Activated CD8-positive, alpha-beta memory T cell treated with anti-CD3 and anti-CD28 coated beads, Interleukin-2, amount 50 U/mL, for 4 hours (primary cell): ENCODE results near the gene CEP85.
"Not testable (repeated sequence)": the region's sequence is repeated elsewhere in the genome, so short reads cannot be mapped to it uniquely, and the experiment has no call there.

Experiments
- DNase-seq: peaks from one replicate; pipeline ENCODE4 v3.0.0-alpha.2; 2020

CEP85 gene

DNA sequence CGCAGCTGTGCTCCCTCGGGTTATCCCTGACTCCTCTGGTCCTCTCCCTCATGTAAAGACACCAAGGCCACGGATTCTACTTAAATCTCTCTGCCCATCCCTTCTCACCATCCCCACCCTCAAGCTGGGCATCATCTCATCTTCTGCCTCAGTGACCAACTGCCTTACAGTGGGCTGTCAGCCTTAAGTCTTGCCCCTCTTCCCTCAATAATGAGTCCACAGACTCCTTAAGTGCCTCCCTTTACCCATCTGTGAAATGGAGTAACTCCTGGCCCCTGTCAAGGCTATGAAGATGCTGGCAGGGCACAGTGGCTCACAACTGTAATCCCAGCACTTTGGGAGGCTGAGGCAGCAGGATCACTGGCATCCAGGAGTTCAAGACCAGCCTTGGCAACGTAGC lies 57.9 kb downstream of the CEP85 start:
- no peak for DNase-seq

DNA sequence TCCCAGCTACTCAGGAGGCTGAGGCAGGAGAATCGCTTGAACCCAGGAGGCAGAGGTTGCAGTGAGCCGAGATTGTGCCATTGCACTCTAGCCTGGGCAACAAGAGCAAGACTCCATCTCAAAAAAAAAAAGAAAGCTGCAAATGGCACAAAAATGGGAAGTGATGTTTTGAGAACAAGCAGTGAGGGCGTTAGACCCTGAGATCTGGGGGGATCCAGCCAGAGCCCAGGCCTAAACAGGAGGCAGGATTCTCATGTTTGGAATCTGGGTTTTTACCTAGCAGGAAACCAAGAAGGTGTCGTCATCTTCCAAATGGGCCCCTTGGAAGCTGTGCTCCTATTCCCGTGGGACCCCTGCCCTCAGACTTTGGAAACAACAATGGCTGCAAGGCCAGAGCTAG lies 58.7 kb downstream of the CEP85 start:
- DNase-seq, result not testable (repeated sequence)

DNA sequence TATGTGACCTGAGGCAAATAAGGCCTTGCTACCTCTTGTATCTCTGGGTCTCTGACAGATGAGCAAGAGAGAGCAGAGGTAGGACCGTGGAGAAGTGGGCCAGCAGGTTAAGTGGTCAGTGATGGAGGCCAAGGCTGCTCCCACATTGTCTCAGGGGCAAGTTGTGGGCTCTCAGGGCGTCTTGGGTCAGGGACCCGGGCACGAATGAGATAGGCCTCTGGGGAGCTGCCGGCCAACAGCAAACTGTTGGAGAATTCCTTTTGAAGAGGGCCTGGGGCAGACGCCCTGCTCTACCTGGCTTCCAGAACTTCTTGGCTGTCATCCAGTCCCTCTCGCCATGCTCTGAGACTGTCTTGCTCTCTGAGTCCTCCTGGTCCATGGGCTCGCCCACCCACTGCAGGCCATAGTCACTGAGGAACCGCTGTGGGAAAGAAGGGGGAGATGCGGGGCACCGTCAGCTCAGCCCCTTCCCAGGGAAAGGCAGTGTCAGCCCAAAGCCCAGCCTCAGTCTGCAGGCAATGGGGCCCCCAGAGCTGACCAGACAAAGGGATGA lies 60.0 kb downstream of the CEP85 start:
- no peak for DNase-seq

DNA sequence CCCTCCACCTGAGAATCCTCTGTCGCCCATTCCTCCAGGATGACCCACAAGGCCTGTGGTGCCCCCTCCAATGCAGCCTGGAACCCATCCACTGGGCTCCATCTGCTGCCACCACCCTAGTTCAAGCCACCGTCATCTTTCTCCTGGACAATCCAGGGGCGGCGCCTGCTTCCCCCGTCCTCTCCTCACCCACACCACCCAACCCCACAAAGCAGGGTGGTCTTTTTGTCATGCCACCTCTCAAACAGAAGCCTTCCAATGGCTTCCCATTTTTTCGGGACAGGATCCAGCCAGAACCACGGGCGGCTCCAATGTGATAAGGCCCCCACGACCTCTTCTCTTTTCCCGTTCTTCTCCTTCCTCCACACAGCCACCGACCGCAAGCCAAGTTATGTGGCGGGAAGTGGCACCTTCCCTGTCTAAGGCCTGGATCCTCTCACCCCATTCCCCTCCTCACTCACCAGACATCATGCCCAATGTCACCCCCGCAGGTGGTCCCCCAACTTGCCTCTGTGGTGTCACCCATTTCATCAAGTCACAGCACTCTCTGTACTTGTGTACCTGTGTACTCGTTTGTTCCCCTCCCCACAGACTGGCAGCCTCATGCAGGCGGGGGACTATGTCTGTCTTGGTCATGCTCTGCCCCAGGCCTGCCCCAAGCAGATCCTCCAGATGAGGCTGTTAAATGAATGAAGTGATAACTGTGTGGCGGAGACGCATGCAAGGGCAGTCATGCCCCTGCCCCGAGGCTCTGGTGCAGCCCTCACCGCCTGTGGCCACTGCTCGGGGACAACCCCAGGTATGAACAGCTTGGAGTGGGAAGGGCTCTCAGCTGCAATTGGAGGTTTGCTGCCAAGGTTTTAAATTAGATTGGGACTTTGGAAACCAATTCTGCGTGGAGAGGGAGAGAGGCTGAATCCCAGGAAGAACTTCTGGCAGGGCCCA lies 61.5 kb downstream of the CEP85 start:
- DNase-seq, result no peak

DNA sequence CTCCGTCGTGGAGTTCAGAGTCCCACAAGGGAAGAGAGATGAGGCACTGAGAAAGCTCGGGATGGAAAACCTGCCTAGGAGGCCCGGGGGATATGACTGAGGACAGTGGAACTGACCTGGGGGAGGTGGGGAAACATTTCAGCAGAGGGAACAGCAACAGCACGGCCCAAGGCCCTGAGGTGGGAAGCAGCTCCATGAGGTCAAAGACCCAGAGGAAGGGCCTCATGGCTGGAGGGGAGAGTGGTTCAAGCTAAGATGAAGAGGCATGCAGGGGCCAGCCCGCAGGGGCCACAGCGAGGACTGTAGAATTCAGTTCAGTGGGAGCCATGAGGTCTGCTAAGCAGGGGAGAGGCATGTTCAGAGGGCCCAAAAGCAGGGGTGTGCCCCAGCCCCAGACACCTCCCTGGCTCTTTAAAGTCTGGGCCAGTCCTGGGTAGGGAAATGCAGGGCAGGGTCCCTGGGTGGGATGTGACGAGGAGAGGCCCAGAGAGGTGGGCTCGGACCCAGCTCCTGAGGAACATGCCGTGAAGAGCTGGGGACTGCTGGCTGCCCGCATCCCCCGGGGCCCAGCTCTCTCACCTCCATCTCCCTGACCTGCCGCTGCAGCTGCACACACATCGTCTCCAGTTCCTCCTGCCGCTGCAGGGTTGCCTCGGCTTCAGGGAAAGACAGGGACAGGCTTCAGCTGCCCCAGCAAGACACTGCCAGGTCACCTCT lies 62.5 kb downstream of the CEP85 start:
- no peak for DNase-seq

DNA sequence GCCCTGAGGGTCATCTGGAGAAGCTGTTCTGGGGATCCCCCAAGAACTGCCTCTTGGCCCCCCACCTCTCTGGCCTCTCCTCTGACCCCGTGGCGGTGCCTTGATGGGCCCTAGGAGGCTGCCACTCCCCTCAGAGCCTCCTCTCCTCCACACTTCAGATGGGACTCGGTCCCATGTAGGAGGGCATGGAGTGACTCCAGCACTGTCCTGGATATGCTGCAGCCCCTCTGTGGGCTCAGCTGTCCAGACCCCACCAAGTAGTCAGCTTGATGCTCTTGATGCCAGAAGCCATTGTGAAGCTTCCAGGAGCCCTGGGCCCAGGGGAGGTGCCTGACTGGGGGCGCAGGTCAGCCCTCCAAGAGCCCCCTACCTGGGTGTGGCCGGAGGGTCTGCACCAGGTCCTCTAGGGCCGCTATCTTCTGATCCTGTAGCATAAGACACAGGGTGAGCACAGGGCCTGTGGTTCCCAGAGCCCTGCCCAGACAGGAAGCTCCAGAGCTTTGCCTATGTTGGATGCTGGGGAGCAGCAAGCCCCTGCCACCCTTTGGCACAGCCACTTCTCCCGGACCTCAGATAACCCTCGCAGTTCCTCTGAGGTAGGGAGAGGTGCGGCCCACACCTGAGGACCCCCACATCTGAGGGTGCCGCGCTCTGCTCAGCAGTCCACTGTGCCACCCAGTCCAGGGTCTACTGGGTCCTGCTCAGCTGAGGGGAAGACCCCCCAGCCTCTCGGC lies 63.2 kb downstream of the CEP85 start:
- no peak for DNase-seq

DNA sequence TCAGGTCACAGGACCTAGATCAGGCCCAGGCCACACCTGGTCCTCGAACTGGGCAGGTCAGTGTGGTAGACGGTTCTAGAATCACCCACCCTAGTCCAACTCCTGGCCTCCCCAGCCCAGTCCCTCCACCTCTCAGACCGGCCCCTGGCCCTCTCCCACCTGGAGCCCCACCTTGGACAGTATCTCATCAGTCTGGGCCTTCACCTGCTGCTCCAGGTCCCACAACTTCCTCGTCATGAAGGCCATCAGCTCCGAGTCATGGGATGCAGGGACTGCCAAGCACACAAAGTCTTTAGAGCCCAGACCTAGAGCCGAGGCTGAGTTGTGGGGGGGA lies 63.8 kb downstream of the CEP85 start:
- DNase-seq, result no peak

DNA sequence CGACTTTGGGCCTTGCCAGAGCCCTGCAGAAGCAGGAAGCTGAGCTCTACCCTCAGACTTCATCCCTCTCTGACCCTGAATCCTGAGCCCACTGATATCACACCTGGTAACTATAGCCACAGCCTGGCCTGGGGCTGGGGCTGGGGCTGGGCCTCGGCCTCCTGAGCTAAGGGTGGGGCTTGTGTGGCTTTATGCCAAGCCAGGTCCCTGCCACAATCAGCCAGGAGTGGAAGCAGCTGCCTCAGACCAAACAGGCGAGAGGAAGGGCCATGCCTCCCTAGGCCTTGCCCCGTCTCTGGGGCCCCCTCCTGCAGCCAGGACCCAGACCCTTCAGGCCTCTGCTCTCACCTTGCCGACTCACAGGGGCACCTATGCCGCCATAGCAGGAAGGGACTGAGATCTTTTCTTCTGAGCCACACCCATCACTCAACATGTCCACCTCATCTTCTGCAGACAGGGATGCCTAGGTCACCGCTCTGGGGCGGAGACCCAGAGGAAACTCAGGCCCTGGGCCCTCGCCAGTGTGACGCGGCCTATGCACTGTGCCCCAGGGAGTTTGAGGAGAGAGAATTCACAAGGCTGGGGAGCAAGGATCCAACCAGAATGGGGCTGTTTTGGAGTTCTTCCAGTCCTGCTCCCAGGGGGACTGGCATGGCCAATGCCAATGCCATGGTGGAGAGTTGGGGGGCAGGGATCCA lies 66.7 kb downstream of the CEP85 start:
- no peak for DNase-seq

DNA sequence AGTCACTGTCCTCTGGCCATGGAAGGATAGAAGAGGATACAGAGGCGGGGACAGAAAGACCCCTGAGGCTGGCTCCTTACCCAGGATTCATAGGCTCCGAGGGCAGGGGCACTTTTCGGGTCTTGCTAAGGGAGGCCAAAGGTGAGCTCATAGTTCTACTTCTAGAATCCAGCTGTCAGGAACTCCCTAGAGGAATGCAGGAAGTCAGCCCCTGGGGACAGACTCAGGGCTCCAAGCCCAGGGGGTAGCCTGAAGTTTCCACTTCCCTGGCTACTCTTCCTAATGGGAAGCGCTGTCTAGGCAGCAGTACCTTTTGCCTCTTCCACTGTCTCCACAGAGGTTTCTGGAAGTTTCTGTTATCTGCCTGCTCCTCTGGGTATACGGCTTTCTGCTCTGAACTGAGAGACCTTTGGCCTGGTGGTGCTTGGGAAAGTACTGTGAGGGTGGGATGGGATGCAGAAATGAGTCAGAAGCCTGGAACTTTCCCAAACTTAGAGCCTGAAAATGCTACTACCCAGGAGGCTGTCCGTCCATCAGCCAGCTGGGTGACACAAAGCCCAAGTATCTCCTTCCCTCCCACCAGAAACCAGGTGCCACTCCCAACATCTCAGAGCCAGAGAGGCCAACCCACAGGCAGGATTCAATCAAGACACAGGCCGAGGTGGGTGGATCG lies 68.9 kb downstream of the CEP85 start:
- DNase-seq, result no peak

DNA sequence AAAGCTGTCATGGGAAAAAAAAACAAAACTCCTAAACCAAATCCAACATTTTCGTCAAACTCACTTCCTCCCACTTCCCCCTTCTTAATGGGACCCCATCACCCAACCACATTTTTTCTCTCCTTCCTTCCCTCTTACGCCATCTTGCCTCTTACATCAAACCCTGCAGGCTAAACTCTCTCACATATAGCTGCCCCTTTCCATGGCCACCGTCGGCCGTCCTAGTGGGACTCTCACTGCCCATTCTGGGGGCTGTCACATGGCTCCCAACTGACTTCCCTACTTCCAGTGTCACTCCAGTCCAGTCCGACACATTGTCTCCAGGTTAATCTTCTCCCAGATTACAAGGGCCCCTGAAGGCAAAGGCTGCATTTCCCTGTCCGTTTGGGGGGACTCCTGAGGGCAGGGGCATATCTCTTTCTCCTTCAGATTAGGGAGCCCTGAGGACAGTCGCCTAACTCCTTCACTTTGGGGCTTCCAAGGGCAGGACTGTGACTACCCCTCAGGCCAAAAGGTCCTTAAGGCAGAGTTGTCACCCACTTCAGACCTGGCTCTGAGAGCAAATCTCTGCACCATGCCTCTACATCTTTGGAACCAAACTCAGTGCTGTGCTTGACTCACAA lies 71.8 kb downstream of the CEP85 start:
- no peak for DNase-seq

DNA sequence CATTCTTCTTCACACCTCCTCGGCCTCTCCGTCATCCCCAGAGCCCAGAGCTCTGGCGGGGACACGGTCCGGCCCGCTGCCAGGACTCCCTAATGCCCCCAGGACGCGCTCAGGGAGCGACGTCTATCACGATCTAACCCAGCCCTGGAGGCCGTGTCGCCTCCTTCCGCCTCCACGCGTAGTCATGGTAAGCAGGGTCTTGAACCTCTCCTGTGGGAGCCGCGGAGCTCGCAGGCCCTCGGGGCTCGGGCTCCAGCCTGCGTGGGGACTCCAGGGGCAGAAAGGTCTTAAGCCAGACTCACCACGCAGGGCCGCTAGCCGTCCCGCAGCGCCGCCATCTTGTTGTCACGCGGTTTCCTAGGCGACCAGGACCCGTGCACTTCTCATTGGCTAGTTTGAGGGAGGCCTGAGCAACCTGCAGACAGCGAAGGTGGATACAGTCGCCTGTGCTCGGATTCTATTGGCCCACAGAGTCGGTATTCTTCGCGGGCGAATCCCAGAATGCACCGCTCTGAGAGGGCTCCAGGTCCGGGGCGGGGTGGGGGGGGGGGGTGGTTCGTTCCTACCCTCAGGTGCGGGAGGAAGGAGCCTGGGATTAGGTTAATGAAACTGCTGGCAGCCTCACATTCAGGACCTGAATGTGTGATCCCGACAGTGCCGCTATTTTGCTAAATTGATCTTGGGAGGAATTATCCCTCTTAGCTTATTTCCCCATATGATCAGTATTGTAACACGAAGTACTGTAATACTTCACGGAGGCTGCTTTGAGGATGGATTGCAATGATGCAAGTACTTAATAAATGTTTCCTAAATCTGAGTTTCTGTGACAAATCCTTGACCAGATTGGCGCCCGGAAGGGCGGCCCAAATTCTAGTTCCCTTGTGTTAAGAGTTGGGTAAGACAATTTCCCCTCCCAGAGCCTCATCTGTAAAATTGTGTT lies 72.6 kb downstream of the CEP85 start, which contains the start of gene UBXN11:
TSS of gene UBXN11 (minus strand) at position 347 of the 940 bp plus-strand sequence. CDS start 3,753 bp downstream, outside the sequence.
- DNase-seq, result peak; percentile 88

DNA sequence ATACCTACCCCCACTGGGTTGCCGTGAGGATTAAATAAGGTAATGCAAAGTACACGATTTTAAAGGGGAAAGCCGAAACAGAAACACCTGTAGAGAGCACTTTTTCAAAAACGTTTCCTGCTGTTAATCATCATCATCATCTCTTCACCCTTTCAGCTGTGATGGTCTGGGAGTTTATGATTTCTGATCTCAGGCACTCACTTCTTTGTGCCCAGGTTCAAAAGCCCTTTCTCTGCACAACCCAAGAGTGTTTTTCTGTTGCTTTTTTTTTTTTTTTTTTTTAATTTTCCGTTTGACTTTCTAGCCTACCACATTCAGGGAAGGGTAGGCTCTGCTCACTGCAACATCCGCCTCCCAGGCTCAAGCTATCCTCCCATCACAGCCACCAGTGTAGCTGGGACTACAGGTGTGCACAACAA lies 73.4 kb downstream of the CEP85 start:
- no peak for DNase-seq

DNA sequence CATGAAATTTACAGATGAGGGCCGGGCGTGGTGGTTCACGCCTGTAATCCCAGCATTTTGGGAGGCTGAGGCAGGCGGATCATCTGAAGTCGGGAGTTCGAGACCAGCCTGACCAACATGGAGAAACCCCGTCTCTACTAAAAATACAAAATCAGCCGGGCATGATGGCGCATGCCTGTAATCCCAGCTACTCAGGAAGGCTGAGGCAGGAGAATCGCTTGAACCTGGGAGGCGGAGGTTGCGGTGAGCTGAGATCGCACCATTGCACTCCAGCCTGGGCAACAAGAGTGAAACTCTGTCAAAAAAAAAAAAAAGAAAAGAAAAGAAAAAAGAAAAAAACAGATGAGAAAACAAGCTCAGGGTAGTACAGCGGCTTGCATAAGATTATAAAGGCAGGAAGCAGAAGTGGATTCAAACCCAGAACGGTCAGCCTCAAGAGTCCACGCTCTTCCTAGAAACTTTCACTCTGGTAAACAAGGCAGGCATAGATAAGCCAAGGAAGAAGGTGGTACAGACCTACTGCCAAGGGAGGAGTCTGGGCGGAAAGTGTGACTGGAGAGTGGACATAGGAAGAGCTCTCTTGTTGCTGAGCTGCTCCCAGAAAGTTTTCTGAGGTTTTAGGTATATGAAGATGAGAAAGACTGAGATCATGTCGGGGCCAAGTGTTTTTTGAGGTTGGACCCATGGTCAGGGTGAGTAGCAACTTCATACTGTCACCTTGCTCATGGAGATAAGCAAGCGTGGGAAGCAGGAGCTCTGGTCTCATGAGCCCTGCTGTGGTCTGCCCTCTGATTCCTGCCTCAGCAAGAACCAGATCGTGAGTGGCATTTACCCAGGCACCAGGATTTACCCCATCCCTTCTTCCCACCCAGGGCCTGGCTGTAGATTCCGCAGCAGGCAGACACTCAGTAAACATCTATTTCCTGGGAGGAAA lies 74.2 kb downstream of the CEP85 start:
- not testable (repeated sequence) for DNase-seq

DNA sequence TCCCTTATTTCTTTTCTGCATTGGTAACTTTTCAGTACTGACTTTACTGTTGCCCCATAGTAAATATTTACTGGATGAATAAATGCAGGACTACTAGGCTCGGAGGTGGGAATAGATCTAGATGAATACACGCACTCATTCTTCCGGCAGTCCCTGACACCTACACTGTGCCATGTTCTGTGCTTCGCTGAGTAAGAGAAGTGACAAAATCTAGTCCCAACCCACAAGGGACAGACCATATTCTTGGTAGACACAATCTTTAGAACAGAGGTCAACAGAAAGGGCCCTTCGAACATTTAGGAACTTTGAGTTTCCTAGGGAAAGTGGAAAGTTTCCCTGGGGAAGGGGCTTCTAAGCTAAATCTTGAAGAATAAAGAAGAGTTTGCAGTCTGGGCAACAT lies 80.5 kb downstream of the CEP85 start:
- DNase-seq, result no peak

DNA sequence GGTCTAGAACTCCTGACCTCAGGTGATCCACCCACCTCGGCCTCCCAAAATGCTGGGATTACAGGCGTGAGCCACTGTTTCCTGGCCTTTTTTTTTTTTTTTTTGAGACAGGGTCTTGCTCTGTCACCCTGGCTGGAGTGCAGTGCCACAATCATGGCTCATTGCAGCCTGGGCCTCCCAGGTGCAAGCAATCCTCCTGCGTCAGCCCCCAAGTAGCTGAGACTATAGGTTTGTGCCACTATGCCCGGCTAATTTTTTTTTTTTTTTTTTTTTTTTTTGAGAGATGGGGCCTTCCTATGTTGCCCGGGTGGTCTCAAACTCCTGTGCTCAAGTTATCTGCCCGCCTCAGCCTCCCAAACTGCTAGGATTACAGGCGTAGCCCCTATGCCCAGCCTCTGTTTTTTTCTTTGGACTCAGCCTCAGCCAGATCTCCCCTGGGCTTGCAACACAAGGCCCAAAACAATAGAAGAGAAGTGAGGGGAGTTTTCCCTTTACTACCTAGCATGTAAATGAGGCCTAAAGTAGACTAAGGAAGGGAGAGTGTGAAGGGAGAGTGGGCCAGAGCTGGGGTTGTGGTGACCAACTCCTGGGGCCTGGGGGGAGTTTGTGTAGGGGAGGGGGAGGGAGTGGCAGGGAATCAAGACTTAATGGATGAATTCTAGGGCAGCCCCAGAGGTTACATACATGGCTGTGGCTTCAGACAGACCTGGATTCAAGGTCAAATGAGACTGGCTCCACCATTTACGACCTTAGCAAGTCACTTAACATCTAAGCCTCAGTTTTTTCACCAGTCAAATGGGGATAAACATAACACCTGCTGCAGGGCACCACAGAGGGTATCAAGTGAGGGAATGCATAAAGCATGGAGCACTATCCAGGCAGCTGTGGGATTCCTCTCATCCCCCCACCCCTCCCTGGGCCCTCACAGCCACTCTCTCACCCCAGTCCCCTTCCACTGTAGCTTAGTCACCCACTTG lies 82.2 kb downstream of the CEP85 start:
- no peak for DNase-seq

DNA sequence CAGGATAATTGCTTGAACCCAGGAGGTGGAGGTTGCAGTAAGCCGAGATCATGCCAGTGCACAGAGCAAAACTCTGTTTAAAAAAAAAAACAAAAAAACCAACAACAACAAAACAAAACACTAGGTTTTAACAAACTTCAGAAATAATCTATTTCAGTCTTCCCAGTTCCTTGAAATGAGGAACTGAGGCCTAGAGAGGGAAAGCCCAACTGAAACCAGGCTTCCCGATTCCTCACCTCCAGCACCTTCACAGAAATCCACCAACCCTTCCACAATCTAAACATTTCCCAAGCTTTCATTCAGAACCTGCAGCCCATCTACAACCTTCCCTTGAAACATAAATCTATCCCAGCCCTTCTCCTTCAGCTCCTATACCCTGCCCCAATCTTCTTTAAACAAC lies 83.1 kb downstream of the CEP85 start:
- no peak for DNase-seq

DNA sequence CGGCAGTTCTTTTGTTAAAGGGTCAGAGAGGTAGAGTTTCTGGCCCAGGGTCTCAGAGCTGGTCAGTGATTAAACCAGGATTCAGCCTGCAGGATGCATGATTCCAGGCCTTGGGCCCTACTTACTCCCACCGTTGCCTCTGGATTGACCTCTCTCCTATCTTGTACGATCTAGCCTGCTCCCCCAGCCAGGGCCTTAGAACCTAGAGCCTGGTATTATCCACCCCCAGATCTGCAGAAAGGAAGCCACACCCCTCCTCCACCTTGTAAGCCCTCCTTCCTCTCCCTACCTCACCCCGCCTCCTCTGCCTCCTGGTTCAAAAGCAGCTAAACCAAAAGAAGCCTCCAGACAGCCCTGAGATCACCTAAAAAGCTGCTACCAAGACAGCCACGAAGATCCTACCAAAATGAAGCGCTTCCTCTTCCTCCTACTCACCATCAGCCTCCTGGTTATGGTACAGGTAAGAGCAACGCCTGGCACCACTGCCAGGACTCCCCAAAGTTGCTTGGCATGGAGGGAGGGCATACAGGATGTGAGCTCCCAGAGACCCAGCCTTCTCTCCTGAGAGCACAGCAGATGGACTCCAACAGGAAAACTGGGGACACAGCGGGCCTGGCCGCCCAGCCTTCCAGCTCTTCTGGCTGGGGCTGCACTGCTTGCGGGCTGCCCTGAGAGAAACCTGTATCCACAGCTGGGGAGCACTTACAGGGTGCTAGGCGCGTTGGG lies 83.8 kb downstream of the CEP85 start, which contains the start of gene CD52:
TSS of gene CD52 (plus strand) at position 347 of the 726 bp plus-strand sequence. CDS start at position 407, 60 bp downstream.
- peak; percentile 77 for DNase-seq
